GM18868 (cell line): ENCODE measurements around the gene BCAT1.
A peak's percentile ranks its signal among the peaks of the same experiment; 100 is the strongest.

Source experiments
- ATAC-seq: cut with Tn5 transposase; IDR thresholded peaks from one replicate; pipeline ENCODE4 v1.9.1; 2021; ENCODE audit warnings: mild to moderate bottlenecking, moderate library complexity; ENCODE audit not compliant: unreplicated experiment

Gene BCAT1, protein sequence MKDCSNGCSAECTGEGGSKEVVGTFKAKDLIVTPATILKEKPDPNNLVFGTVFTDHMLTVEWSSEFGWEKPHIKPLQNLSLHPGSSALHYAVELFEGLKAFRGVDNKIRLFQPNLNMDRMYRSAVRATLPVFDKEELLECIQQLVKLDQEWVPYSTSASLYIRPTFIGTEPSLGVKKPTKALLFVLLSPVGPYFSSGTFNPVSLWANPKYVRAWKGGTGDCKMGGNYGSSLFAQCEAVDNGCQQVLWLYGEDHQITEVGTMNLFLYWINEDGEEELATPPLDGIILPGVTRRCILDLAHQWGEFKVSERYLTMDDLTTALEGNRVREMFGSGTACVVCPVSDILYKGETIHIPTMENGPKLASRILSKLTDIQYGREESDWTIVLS

GRCh38 chr12:24948757-24949722 is at the start of gene BCAT1:
TSS of gene BCAT1 (minus strand) at chr12:24949101. CDS start at chr12:24948932, 169 bp downstream.
- ATAC-seq = peak; percentile 37

GRCh38 chr12:24997970-24998582 is 49.2 kb upstream of the BCAT1 start:
- ATAC-seq = peak; percentile 80

DNA sequence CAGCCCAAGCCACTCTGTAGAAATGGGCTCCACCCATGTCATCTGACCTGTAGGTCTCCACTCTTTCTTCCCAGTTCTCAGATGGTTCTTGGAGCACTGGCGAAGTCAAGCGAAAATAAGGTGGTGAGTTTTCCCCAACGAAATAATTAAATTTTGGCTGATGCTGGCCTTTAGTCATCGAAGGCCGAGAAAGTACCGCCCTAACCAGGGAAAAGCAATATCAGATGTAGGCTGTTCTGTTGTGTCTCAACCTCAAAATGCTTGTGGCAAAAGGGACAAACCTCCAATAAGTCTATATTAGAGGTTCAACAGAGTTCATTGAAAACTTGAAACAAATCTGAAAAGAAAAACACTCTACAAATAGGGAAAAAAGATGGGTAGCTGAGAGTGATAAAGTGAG is 48.6 kb upstream of the BCAT1 start:
- peak; percentile 1 for ATAC-seq

DNA sequence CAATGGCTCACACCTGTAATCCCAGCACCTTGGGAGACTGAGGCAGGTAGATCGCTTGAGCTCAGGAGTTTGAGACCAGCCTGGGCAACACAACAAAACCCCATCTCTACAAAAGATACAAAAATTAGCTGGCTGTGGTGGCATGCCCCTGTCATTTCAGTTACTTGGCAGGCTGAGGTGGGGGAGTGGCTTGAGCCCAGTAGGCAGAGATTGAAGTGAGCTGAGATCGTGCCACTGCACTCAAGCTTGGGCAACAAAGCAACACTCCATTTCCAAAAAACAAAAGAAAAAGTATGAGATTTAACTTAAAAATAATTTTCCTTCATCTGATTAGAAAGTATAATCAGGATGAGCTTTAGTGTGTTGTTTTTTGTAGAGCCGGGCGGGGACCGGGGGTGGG is 47.9 kb upstream of the BCAT1 start:
- ATAC-seq = no peak

DNA sequence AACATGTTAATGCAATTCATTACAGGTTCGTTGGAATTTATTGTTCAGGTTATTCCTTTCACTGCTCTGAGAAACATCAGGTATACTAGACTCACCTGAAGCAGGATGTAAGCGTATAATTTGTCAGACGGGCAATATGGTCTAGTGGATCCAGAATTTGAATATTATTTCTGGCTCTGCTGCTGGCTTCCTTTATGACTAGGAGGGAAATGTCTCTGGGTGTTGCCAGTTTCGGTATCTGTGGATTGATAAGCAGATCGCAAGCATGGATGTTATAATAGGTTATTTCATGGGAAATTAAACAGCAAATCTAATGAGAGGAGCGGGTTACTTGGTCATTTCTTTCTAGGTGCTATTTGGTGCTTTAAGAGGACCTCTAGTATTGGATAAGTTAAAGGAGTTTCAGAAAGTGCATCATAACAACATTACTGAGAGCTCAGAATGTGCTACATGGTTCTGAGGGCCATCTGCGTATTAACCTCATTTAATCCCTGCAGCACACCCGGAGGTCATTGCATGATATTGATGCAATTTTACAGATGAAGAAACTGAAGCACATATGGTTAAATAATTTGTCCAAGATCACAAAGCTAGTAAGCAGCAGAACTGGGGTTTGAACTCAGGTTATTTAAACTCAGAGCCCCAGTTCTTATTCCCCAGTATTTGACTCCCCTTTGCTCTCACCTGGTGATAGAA is 47.3 kb upstream of the BCAT1 start:
- peak; percentile 30 for ATAC-seq

DNA sequence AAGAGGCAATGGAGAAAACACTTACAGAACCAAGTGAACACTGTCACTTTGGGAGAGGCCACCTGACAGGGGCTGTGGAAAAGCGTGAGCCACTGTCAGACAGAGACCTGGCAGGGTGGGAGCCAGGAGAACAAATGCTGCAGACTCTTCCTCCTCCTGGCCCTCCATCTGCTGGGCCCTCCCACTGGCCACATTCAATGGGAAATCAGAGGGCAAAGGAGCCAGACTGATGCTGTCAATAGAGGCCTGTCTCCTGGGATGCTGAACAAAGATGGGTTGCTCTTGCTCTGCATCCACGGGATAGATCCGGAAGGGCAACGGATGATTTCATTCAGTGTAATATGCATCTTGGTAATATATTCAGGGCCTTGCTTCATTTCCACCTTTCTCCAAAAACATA is 44.9 kb upstream of the BCAT1 start:
- no peak for ATAC-seq

DNA sequence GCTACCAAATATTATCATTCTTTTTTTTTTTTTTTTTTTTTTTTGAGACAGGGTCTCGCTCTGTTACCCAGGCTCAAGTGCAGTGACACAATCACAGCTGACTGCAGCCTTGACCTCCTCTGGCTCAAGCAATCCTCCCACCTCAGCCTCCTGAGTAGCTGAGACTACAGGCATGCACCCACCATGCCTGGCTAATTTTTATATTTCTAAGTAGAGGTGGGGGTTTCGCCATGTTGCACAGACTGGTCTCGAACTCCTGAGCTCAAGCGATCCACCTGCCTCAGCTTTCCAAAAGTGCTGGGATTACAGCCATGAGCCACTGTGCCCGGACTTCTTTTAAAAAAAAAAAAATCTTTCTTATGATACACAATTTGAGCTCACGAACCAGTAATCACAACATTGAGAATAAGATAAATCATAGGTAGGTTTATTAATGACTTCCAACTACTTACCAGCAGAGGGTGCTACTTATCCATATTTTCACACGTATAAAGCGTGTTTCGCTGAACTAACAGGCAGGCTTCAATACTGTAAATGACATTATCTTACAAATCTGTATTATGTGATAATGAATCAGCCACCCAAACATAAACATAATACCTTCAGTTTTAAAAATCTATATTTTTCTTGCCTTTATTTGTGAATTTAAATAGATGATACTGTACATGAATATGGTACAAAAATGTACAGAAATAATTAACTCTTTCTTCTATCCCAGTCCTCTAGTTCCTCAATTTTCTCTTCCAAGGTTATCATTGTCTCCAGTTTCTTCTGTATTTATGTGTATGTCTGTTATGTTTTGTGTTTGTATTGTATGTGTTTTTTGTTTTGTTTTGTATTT is 42.5 kb upstream of the BCAT1 start:
- ATAC-seq = peak; percentile 54

DNA sequence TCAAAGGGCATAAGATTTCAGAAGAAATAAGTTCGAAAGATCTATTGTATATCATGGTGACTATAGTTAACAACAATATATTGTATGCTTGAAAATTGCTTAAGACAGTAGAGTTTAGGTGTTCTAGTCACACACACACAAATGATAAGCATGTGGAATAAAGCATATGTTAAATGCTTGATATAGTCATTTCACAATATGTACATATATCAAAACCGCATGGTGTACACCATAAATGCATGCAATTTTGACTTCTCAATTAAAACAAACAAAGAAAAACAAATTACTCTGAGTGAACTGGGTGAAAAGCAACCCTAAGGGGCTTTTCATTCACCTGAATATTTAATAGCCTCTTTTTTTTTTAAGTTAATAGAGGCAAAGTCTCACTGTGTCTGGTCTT is 40.3 kb upstream of the BCAT1 start:
- ATAC-seq = no peak

GRCh38 chr12:24982250-24982649 is 33.3 kb upstream of the BCAT1 start:
- no peak for ATAC-seq

GRCh38 chr12:24979976-24980730 is 31.3 kb upstream of the BCAT1 start:
- no peak for ATAC-seq

DNA sequence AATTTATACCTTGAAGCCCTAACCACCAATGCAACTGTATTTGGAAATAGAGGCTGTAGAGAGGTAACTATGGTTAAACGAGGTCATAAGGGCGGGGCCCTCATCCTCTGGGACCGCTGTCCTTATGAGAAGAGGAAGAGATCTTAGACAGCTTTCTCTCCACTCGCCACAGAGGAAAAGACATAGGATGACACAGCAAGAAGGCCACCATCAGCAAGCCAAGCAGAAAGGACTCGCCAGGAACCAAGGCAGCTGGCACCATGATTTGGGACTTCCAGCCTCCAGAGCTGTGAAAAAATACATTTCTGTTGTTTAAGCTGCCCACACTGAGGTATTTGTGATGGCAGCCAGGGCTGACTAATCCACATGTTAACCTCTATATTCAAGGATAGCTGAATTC is 30.4 kb upstream of the BCAT1 start:
- ATAC-seq = no peak

- ATAC-seq = no peak
Observed at GRCh38 chr12:24977711-24978110, 28.8 kb upstream of the BCAT1 start.

DNA sequence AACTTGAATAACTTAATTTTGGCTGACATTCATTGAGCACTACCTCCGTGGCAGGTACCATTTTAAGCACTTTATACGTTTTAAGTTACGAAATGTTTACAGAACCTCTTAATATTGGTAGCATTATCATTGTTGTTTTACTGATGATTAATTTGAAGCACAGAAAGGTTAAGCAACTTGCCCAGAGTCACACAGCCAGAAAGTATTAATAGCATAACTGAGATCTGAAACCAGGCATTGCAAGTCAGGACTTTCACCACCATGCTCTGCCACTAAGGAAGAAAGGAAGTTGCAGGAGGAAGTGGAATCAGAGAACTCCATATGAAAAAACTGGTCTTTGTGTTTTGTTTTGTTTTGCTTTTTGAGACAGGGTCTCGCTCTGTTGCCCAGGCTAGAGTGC is 28.2 kb upstream of the BCAT1 start:
- no peak for ATAC-seq

GRCh38 chr12:24975425-24975824 is 26.5 kb upstream of the BCAT1 start:
- ATAC-seq = no peak

- ATAC-seq = no peak
Observed at GRCh38 chr12:24974216-24974615, 25.3 kb upstream of the BCAT1 start.

GRCh38 chr12:24972078-24972477 is 23.2 kb upstream of the BCAT1 start:
- ATAC-seq = no peak

DNA sequence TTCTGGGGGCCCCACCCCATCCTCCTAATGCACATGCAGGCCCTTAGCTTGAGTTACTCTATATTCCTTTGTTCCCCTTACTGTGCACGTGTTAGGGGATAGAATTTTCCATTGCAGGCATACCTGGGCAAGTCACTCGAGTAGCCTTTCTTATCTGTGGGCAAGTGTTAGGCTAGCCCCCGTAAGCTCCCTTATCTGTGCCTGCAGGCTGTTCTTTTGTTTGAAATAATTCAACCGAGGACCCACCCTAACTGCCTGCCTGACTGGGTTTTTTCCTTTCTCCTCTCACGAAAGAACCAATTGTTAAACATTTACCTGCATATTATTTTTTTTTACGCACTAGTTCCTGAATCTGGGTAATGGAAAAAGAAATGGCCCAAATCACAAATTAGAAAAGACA is 21.3 kb upstream of the BCAT1 start:
- ATAC-seq = no peak

DNA sequence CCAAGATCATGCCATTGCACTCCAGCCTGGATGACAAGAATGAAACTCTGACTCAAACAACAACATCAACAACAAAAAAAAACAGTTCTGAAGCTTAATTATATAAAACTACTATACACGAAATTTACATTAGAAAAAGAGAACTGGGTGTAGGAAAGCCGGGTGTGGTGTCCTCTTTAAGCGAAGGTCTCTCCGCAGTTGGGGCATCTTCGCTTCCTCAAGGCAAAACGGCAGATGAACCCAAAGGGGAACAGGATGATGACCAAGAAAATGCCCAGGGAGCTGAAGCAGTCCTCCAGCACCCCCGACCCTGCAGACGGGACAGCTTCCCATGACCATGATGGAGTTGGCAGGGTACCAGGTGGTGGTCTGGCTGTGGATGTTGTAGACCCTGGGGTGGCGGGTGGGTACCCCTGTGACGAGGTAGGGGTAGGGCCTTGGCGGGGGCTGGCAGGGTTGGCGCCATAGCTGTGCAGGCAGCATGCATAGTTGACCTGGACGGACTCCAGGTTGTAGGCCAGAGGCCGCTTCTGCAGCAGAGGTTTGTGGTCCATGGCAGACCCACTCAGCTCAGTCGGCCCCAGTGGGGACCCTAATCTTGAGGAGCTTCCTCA is 18.2 kb upstream of the BCAT1 start:
- no peak for ATAC-seq

GRCh38 chr12:24964342-24964741 is 15.4 kb upstream of the BCAT1 start:
- no peak for ATAC-seq
